HEK293 (cell line): ENCODE data around the gene CAMK2N2.

Experiments
- AEBP2 ChIP-seq: fragments of 450-650 bp; formaldehyde crosslinking; IDR thresholded peaks from 2 replicates; pipeline ENCODE4 v1.5.1; 2016; ENCODE audit warnings: missing biosample characterization, missing genetic modification characterization, borderline replicate concordance
- GLIS1 ChIP-seq: fragments of 450-650 bp; formaldehyde crosslinking; IDR thresholded peaks from 2 replicates; pipeline ENCODE4 v1.5.1; 2016; ENCODE audit warnings: missing biosample characterization, missing genetic modification characterization
- KLF17 ChIP-seq: fragments of 450-650 bp; formaldehyde crosslinking; IDR thresholded peaks from 2 replicates; pipeline ENCODE4 v1.5.1; 2016; ENCODE audit warnings: missing biosample characterization, missing genetic modification characterization
- KLF7 ChIP-seq: fragments of 450-650 bp; formaldehyde crosslinking; IDR thresholded peaks from 2 replicates; pipeline ENCODE4 v1.5.1; 2016; ENCODE audit warnings: missing biosample characterization, missing genetic modification characterization, borderline replicate concordance
- REST ChIP-seq: fragments of 450-650 bp; formaldehyde crosslinking; IDR thresholded peaks from 2 replicates; pipeline ENCODE4 v1.5.1; 2016; ENCODE audit warnings: missing biosample characterization, missing genetic modification characterization
- YY2 ChIP-seq: fragments of 450-650 bp; formaldehyde crosslinking; IDR thresholded peaks from 2 replicates; pipeline ENCODE4 v1.5.1; 2016; ENCODE audit warnings: missing biosample characterization, missing genetic modification characterization
- ZBTB26 ChIP-seq: fragments of 450-650 bp; formaldehyde crosslinking; optimal IDR thresholded peaks from 2 replicates; pipeline ENCODE3; 2016; ENCODE audit warnings: missing biosample characterization, mild to moderate bottlenecking, missing genetic modification characterization
- ZNF155 ChIP-seq: fragments of 450-650 bp; formaldehyde crosslinking; IDR thresholded peaks from 2 replicates; pipeline ENCODE4 v1.5.1; 2016; ENCODE audit warnings: missing biosample characterization, missing genetic modification characterization
- ZNF157 ChIP-seq: fragments of 450-650 bp; formaldehyde crosslinking; IDR thresholded peaks from 2 replicates; pipeline ENCODE4 v1.5.1; 2016; ENCODE audit warnings: missing biosample characterization, missing genetic modification characterization
- ZNF2 ChIP-seq: fragments of 450-650 bp; formaldehyde crosslinking; IDR thresholded peaks from 2 replicates; pipeline ENCODE4 v1.5.1; 2016; ENCODE audit warnings: missing biosample characterization, missing genetic modification characterization
- ZNF26 ChIP-seq: fragments of 450-650 bp; formaldehyde crosslinking; IDR thresholded peaks from 2 replicates; pipeline ENCODE4 v1.5.1; 2016; ENCODE audit warnings: missing biosample characterization, missing genetic modification characterization
- ZNF354C ChIP-seq: fragments of 450-650 bp; formaldehyde crosslinking; IDR thresholded peaks from 2 replicates; pipeline ENCODE4 v1.5.1; 2016; ENCODE audit warnings: missing biosample characterization, missing genetic modification characterization, low read depth, borderline replicate concordance
- ZNF37A ChIP-seq: fragments of 450-650 bp; IDR thresholded peaks from 2 replicates; pipeline ENCODE4 v1.5.1; 2018; ENCODE audit warnings: missing biosample characterization, missing genetic modification characterization
- ZNF433 ChIP-seq: fragments of 450-650 bp; formaldehyde crosslinking; IDR thresholded peaks from 2 replicates; pipeline ENCODE4 v1.5.1; 2016; ENCODE audit warnings: missing biosample characterization, missing genetic modification characterization, low read depth
- ZNF48 ChIP-seq: fragments of 450-650 bp; formaldehyde crosslinking; IDR thresholded peaks from 2 replicates; pipeline ENCODE4 v1.5.1; 2016; ENCODE audit warnings: missing biosample characterization, missing genetic modification characterization
- ZNF488 ChIP-seq: fragments of 450-650 bp; formaldehyde crosslinking; IDR thresholded peaks from 2 replicates; pipeline ENCODE4 v1.5.1; 2016; ENCODE audit warnings: missing biosample characterization, missing genetic modification characterization
- ZNF501 ChIP-seq: fragments of 450-650 bp; formaldehyde crosslinking; IDR thresholded peaks from 2 replicates; pipeline ENCODE4 v1.5.1; 2016; ENCODE audit warnings: missing biosample characterization, missing genetic modification characterization
- ZNF560 ChIP-seq: fragments of 450-650 bp; formaldehyde crosslinking; IDR thresholded peaks from 2 replicates; pipeline ENCODE4 v1.5.1; 2017; ENCODE audit warnings: missing biosample characterization, missing genetic modification characterization, borderline replicate concordance
- ZNF596 ChIP-seq: fragments of 450-650 bp; IDR thresholded peaks from 2 replicates; pipeline ENCODE4 v1.5.0; 2018; ENCODE audit warnings: missing biosample characterization, mild to moderate bottlenecking, missing genetic modification characterization, moderate library complexity
- ZNF600 ChIP-seq: fragments of 450-650 bp; formaldehyde crosslinking; IDR thresholded peaks from 2 replicates; pipeline ENCODE4 v1.5.1; 2016; ENCODE audit warnings: missing biosample characterization, missing genetic modification characterization
- ZNF629 ChIP-seq: fragments of 450-650 bp; formaldehyde crosslinking; IDR thresholded peaks from 2 replicates; pipeline ENCODE4 v1.5.1; 2017; ENCODE audit warnings: missing biosample characterization, missing genetic modification characterization
- ZNF639 ChIP-seq: fragments of 450-650 bp; formaldehyde crosslinking; IDR thresholded peaks from 2 replicates; pipeline ENCODE4 v1.5.1; 2016; ENCODE audit warnings: missing biosample characterization, missing genetic modification characterization
- ZNF707 ChIP-seq: fragments of 450-650 bp; formaldehyde crosslinking; IDR thresholded peaks from 2 replicates; pipeline ENCODE4 v1.5.1; 2016; ENCODE audit warnings: missing biosample characterization, missing genetic modification characterization
- ZNF76 ChIP-seq: fragments of 450-650 bp; formaldehyde crosslinking; IDR thresholded peaks from 2 replicates; pipeline ENCODE4; 2016; ENCODE audit warnings: low read depth, missing biosample characterization, missing genetic modification characterization, borderline replicate concordance
- ZNF785 ChIP-seq: fragments of 450-650 bp; formaldehyde crosslinking; IDR thresholded peaks from 2 replicates; pipeline ENCODE4 v1.5.1; 2016; ENCODE audit warnings: missing biosample characterization, missing genetic modification characterization
- ZSCAN16 ChIP-seq: fragments of 450-650 bp; formaldehyde crosslinking; IDR thresholded peaks from 2 replicates; pipeline ENCODE4 v1.5.1; 2016; ENCODE audit warnings: missing biosample characterization, missing genetic modification characterization
- ZSCAN5A ChIP-seq: fragments of 450-650 bp; formaldehyde crosslinking; IDR thresholded peaks from 2 replicates; pipeline ENCODE4 v1.5.1; 2016; ENCODE audit warnings: missing biosample characterization, missing genetic modification characterization

CAMK2N2 gene

GRCh38 chr3:184229394-184230080 lies 31.8 kb downstream of the CAMK2N2 start, which contains the start of gene VWA5B2 (continued):
- TF ChIP-seq ZNF26 (no peak), ZNF433 (tag by site-specific recombination) (no peak), ZBTB26 (tag by site-specific recombination) (peak; percentile 66), AEBP2 (tag by site-specific recombination) (no peak), ZNF354C (tag by site-specific recombination) (no peak), ZNF501 (tag by site-specific recombination) (peak; percentile 56; the same call in 1 of the 2 replicates), ZNF2 (tag by site-specific recombination) (no peak), ZNF785 (tag by site-specific recombination) (no peak), ZNF600 (tag by site-specific recombination) (peak; percentile 79), KLF7 (no peak), ZNF48 (tag by site-specific recombination) (no peak), ZSCAN5A (tag by site-specific recombination) (no peak), GLIS1 (peak; percentile 88), YY2 (tag by site-specific recombination) (no peak), ZNF629 (no peak), ZNF488 (tag by site-specific recombination) (no peak), ZNF76 (tag by site-specific recombination) (no peak), ZNF157 (tag by site-specific recombination) (no peak), ZNF707 (tag by site-specific recombination) (no peak), ZSCAN16 (tag by site-specific recombination) (no peak), REST (tag by site-specific recombination) (0 out of 2 replicates have a peak, but pooled peaks have one; percentile 20), ZNF37A (no peak), ZNF596 (tag by site-specific recombination) (no peak), KLF17 (tag by site-specific recombination) (0 out of 2 replicates have a peak, but pooled peaks have one; percentile 38), ZNF155 (no peak), ZNF639 (no peak), ZNF560 (tag by site-specific recombination) (no peak)
